CD4-positive, alpha-beta T cell treated with Interleukin-6 at 100 ng/mL for 8 hours (primary cell): ENCODE measurements around the gene ALPP.
"Not testable (repeated sequence)": the region's sequence is repeated elsewhere in the genome, so short reads cannot be mapped to it uniquely, and the experiment has no call there.

Source experiments
- DNase-seq: peaks from one replicate; pipeline ENCODE4 v3.0.0-alpha.2; 2020; ENCODE audit warnings: mixed read lengths, low spot score

ALPP gene

DNA sequence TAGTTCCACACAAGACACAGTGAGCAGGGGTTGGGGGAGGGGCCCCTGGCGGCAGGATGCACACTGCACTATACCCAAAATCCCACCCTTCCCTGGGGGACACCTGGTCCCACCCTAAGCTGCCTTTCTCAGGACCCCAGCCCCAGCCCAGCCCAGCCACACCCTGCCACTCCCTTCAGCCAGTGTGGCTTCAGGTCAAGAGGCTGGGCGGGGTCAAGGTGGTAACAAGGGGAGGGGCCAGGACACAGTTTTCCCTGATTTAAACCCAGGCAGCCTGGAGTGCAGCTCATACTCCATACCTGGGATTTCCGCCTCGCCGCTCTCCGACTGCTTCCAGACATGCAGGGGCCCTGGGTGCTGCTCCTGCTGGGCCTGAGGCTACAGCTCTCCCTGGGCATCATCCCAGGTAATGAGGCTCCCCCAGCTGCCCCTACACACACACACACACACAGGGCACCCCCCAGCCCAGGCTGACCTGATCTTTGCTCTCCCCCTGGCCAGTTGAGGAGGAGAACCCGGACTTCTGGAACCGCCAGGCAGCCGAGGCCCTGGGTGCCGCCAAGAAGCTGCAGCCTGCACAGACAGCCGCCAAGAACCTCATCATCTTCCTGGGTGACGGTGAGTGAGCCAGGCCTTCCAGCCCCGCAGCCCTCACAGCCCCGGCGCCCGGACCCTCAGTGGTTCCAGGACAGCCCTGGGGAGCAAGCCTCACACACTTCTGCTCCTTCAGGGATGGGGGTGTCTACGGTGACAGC is 28.2 kb downstream of the ALPP start, which contains the start of gene ALPG:
Gene ALPG (plus strand): TSS at position 289 of the 755 bp plus-strand sequence. CDS start 51 bp downstream, at position 340.
- DNase-seq = no peak

DNA sequence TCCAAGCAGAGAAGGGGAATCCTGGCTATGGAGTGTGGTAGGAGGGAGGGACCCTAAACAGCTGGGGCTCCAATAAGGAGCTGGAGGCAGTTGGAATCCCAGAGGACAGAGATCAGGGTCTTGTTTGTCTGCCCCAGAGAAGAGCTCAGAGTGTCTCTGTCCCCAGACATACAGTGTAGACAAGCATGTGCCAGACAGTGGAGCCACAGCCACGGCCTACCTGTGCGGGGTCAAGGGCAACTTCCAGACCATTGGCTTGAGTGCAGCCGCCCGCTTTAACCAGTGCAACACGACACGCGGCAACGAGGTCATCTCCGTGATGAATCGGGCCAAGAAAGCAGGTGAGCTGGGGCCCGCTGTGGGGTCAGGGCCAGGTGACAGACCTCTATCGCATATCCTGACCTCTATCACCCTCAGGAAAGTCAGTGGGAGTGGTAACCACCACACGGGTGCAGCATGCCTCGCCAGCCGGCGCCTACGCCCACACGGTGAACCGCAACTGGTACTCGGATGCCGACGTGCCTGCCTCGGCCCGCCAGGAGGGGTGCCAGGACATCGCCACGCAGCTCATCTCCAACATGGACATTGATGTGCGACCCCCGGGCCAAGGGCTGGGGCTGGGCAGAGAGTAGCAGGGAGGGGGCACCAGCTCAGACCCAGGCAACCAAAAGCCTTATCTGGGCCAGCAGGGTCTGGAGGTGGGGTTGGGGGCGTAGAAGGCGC is 29.0 kb downstream of the ALPP start:
- not testable (repeated sequence) for DNase-seq

DNA sequence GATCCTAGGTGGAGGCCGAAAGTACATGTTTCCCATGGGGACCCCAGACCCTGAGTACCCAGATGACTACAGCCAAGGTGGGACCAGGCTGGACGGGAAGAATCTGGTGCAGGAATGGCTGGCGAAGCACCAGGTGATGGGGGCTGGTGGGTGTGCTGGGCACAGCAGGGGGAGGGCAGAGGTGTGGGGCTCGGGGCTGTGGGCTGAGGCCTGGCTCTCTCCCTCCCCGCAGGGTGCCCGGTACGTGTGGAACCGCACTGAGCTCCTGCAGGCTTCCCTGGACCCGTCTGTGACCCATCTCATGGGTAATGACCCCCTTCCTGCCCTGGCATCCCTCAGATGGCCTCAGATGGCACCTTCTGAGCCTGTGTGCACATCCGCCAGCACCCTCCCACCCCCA is 29.7 kb downstream of the ALPP start:
- not testable (repeated sequence) for DNase-seq

DNA sequence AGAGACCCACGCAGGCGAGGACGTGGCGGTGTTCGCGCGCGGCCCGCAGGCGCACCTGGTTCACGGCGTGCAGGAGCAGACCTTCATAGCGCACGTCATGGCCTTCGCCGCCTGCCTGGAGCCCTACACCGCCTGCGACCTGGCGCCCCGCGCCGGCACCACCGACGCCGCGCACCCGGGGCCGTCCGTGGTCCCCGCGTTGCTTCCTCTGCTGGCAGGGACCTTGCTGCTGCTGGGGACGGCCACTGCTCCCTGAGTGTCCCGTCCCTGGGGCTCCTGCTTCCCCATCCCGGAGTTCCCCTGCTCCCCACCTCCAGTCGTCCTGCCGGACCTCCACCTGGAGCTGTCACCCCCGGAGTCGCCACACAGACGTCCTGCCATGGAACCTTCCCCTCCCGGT is 31.1 kb downstream of the ALPP start:
- DNase-seq = not testable (repeated sequence)

DNA sequence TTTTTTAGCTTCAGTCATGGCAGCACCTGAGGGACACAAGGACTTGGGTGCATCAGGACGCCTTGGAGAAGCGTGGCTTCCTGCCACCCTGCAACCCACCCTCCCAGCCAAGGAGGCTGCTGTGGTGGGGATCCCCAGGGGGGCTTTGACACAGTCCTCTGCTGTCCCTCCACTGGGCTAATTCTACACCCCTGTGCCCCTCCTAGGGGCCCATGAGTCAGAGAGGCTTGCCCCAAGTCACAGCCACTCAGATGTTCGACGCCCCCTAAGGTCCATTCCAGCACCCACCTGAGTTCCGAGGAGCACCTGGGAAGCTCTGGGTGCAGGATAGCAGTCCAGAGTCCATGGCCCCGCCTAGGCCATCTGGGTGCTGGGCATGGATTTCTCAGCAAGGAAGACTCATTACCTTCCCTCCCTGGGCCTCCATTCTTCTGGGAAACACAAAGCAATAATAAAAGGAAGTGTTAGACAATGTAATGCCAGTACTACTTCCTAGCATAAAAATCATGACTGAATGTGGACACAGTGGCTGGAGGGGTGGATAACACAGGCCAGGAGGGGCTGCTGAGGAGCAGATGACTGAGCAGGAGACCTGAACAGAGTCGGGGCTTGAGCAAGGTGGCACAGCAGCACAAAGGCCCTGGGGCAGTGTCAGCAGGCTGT is 31.8 kb downstream of the ALPP start:
- no peak for DNase-seq

DNA sequence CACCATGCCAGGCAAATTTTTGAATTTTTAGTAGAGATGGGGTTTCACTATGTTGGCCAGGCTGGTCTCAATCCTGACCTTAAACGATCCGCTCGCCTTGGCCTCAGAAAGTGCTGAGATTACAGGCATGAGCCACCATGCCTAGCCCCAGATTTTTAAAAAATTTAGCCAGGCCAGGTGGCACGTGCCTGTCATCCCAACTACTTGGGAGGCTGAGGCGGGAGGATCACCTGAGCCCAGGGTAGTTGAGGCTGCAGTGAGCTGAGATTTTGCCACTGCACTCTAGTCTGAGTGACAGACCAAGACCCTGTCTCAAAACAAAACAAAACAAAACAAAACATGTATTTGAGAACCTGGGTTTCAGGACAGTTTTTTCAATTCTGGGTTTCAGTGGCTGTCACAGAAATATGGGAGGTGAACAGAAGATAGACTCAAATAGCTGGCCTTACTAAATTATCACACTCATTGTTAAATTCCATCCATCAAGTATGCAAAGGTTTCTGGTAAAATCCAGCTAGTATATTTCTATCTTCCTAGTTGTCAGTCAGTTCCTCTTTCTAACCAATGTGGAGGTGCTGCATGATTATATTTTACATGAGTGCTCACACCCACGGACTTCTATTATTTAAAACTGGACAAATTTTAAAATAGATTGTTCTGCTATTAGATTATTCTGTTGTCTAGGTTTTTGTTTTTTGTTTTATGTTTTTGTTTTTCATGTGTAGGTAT is 33.5 kb downstream of the ALPP start:
- DNase-seq = no peak

DNA sequence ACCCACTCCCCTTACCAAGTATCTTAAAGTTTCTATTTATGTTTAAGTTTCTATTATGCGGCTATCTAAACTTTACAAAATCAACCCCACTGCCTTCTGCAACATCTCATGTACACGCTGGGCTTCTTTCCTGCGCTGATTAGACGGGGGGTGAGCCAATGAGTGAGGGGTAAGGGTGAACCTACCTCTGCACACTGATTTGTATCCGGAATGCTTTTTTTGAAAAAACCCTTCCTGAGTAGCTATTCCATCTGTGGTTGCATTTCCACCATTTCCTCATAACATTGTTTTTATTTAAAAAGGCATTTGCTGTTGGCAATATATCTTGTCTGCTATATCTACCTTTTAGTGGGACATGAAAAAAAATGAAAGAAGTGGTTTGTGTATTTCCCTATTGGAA is 34.4 kb downstream of the ALPP start:
- no peak for DNase-seq

DNA sequence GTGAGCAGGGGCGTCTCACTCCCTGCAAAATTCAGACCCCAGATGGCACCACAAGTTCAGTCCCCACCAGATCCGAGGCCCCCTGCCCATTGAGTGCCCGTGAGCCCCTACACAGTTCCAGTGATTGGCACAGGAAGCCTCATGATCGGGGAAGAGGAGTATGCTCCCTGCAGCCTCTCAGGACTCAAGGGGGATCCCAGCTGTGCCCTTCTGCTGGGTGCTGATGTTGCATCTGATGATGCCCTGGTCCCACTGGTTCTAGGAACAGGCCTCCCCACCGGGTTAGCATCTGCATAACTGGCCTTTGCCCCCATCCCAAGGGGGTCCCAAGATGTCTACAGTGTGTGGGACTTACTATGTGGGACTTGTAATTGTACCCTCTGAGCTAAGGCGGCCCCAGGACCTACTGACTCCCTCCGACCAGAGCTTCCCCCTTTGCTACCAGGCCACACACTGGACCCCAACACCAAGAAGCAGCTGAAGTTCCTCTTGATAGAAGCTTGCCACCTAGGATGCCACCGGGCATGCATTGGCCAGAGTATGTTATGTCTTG is 36.7 kb downstream of the ALPP start:
- no peak for DNase-seq

DNA sequence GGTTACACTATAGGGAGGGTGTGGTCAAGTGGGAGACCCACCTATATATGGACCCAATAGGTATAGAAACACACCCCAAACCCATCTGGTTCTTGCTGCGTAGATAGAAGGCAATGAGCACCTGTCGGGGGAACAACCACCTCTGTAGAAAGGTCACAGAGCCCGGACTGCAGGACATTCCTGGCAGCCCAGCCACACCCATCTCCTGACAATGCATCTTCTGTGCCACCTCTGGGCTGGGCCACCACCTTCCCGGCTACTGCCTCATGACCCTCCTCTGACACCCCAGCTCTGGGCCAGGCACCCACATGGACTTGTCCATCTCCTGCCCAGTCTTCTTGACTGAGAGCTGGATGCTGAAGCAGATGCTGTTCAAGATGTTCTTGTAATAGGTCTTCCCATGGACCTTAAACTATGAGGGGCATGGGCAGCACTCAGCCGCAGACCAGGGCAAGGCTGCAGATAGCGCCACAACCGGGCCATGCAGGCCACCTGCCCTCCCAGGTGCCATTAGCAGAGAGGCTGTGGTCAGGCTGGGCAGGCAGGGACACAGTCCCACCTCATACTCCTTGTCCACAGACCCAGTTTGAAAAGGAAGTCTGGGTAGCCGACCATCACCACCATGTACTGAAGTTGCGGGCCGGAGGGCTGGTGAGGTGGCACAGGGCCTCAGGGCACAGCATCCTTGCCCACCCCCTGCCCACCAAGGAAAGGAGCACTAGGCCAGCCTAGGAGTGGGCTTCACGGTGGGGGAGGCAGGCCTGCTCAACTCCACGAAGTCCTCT is 37.4 kb downstream of the ALPP start:
- no peak for DNase-seq

DNA sequence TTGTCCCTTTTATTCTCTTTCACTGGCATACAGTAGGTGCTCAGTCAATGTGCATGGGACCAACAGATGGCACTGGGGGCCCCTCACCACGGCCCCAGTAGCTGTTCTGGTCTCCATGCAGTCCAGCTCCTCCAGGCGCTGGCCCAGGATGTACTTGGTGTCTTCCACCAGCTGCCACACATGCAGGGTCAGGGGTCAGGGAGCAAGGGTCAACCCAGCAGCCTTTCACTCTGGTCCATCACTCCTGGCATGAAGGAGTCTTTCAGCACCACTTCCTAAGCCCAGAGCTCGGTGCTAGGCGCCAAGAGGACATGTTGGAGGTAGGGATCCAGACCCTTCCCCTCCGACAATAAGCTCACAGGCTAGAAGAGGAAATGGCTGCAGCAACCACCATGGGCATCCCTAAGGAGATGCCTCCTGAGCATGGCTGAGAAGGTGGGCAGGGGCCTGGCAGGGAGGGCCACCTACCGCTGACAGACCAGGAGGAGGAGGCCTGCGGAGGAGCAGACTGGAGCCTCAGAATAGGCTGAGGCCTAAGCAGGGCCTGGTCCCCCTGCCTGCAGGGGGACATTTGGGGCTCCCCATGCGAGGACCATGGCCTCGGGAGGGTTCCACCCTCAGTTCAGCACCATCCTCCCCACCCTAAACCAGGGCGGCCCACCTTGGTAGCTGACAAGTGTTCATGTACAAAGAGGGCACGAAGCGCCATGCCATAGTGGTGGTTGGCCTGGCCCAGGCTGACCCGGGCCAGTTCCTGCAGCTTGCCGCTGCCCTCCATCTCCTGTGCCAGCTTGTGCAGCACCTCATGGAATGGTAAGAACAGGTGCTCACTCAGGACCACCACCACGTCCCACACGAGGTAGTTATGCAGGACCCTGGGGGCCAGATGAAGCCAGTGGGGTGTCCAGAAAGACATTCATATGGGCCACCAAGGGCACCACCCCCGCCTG is 38.2 kb downstream of the ALPP start:
- no peak for DNase-seq

DNA sequence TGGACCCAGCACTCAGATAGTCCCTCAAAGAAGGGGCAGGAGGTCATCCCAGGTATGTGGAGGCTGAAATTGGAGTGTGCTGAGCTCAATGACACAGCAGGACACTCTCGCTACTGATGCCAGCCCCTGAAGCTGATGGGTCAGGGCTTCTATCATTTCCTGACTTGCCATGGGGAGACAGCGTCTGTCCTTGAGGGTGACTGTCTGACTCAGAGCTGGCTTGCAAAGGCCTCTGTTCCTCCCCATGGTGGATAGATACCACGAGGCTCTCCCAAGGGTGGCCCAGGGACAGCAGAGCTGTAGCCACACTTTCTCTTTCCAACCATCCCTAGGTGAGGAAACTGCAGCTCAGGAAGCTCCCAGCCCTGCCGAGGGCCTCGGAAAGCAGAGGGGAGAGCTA is 38.9 kb downstream of the ALPP start:
- DNase-seq = no peak

DNA sequence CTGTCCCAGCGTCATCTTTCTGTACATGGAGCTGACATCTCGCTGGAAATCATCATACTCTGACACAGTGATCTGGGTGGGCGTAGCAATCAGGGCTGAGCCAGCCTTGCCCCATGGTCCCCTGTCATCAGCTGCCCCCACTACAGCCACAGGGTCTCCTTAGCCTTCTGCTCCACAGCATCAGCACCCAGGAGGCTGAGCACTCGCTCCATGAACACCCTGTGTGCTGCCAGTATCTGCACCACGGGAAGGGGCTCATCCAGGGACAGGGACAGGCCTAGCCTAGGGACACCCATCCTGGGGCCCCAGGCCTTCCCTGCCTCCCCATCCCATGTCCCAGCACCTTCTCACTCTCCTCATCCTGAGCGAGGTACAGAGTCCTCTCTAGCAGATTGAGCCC is 39.5 kb downstream of the ALPP start:
- DNase-seq = no peak

DNA sequence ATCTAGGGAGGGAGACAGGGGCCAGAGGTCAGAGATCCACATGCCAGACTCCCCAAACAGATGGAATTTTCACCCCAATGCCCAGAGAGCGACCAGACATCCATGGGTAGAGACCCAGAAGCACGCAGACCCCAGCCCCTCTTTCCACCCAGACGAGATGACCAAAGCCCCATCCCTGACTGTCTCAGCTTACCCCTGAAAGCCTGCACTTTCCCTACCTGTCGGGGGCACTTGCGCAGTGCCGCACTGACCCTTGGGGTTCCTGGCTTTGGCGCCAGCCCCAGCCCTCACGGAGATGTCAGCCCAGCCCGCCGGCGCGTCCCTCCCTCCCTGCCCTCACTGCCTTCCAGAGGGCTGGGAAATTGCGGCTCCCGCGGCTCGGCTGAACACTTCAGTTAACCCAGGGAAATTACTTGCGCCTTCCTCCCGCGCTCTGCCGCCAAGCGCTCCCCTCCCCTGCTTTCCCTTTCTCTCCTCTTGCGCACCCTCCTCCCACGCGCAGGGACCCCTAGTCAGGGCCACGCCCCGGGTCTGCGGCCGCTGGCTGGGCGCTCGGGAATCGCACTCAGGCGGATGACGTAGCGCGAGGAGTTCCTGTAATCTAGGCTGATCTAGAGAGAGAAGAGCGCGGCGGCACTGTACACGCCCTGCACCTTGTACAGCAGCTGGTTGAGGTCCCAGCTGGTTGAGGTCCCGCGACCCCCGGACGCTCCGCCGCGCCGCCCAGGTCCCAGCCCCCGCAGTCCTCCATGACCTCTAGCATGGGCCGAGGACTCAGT is 40.1 kb downstream of the ALPP start:
- no peak for DNase-seq

DNA sequence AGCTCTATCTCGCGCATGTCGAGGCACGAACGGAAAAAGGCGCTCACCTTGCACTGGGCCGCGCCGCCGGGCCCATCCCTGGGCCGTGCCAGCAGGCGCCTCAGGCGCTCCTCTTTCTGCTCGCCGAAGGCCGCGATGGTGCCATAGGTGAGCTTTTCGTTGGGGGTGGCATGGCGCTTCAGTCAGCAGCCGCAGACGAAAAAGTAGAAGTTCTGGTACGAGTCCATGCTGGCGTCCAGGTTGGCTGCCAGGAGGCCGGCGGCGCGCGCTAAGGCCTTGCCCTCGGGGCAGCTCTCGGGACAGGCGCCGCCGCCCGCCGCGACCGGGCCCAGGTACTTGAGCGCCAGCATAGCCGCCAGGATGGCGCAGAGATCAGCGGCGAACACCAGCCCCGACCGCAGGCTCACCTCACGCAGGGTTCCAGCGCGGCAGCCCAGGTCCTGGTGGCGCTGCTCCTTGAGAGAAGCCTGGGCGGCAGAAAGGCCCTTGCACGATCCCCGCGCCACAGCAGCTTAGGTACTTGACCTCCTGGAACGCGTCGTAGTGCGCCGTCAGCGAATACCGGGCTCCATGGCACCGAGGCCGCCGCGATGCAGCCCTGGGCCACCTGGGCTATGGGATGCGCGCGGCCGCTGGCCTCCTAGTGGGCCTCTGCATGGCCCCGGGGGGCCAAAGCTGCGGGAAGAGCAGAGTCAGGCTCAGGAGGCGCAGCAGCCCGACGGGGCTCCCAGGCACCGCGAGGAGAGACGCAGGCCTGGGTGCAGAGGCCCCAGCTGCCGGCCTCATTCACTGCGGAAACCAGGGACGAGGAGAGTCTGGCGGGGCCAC is 40.9 kb downstream of the ALPP start:
- no peak for DNase-seq

DNA sequence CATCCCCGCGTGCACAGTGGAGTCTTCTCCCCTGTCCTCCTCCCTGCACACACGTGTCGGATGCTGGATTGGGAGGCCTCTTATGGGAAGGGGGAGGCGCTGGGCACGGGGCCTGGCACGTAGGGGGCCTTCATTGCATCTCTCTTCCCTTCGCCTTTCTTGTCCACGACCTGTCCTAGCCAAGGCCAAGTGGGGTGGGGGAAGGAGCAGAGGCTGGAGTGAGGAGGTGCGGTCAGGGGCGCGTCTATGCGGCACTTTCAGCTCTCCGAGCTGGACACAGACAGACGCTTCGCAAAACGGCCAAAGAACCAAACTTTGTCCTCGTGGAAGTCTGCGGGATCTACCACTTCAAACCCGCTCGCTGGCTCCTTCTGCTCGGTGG is 41.5 kb downstream of the ALPP start:
- no peak for DNase-seq

DNA sequence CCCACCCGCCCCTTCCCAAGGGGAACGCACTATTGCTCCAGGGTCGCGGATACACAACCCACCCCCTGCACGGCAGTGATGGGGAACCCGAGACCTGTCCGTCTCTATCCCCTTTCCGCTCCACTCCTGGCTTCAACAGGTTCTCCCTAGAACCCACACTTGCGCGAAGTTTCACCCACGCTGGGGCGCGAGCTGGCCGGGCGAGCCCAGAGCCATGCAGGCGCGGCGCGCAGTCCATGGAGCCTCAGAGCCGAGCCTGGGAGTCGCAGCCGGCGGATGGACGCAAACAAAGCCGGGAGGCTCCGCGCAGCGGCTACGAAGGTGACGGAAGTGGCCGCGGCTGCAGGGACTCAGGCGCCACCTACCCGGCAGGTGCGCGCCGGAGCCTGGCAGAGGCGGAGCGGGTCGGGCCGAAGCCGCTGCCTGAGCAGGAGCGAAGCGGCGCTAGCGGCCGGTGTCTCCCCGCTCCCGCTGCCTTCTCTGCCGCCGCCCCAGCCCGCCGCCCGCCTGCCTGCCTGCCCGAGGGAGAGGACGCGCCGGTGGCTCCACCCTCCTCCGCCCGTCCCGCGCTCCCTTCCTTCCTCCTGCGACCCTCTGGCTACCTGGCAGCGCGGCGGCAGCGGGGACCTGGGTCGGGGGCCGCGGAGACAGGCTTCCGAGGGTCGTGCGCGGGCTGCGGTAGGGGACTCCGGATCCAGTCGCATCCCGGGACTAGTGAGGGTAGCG is 42.1 kb downstream of the ALPP start:
- no peak for DNase-seq

DNA sequence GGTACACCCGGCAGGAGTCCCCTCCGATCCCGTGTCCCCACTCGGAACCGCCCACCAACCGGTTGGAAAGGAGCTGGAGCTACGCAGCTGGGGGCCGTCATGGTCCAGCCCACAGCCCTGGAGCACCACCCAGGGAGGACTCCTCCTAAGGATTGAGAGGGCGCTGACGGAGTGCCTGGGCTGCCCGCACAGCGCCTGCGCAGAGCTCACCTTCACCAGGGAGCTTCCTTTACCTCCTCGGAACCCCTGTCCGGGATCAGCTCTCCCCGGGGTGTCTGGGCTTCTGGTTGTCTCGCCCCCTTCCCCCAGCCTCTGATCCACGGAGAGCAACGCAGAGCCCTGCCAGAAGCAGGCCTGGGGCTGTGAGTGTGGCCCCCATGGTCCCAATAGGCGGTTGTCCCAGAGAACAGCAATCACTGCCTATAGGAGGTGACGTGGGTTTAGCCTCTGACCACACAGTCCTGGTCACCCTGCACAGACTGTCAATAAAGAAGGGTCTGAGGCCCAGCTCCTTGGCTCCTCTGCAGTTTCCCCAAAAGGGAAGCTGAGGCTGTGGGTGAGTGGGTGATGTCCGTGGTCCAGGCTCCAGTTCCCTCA is 42.7 kb downstream of the ALPP start:
- DNase-seq = no peak
